Ascending aorta (tissue), 2 donors: Measurements from ENCODE around the gene PPP1R37. TPM values are rescaled to one million over a fixed set of nuclear protein-coding genes. Genes with fewer than 3 reads are reported as not detected.

Experiments used
- DNase-seq, 2 donors: peaks; one replicate each; pipeline ENCODE4 v3.0.0-alpha.2; 2019; ENCODE audit warnings: low spot score in 2 of 2
- H3K27ac ChIP-seq, 2 donors: fragments of 200-600 bp; sonication (generic); one replicate each; pipeline ENCODE4 v1.5.1; 2016 to 2017; ENCODE audit warnings: mild to moderate bottlenecking in 1 of 2
- H3K27me3 ChIP-seq: fragments of 200-600 bp; sonication (generic); one replicate; pipeline ENCODE4 v1.5.1; 2017
- H3K36me3 ChIP-seq, 2 donors: fragments of 200-600 bp; sonication (generic); one replicate each; pipeline ENCODE4 v1.5.1; 2016
- H3K4me1 ChIP-seq, 2 donors: fragments of 200-600 bp; sonication (generic); one replicate each; pipeline ENCODE4 v1.5.1; 2016 to 2017; ENCODE audit warnings: mild to moderate bottlenecking in 1 of 2
- H3K4me3 ChIP-seq, 2 donors: fragments of 200-600 bp; sonication (generic); one replicate each; pipeline ENCODE4 v1.5.1; 2016 to 2017; ENCODE audit warnings: mild to moderate bottlenecking in 1 of 2
- H3K9me3 ChIP-seq, 2 donors: fragments of 200-600 bp; sonication (generic); one replicate each; pipeline ENCODE4 v1.5.1; 2016
- CTCF ChIP-seq, 3 experiments: fragments of 200-600 bp in 2 of 3; fragments of 450-650 bp in 1 of 3; sonication (generic) in 2 of 3; IDR thresholded peaks; one replicate each; pipeline ENCODE4 v1.5.1; 2016 to 2019; ENCODE audit warnings: antibody characterized with exemption in 3 of 3, mild to moderate bottlenecking in 1 of 3, moderate library complexity in 1 of 3
- intact Hi-C: fragments of 100-400 bp; cut with DNase I; formaldehyde crosslinking; loops from one replicate; pipeline ENCODE4 v1.15.1; 2023
- total RNA-seq: library from RNA; depleted of rRNA; stranded (reverse); fragments of >200 nt; gene quantifications from one replicate; pipeline ENCODE4 v1.1.0, GENCODE V29; 2016

The PPP1R37 gene
- total RNA-seq, 1 donor from 2014 or later = 17.6 TPM

- H3K36me3 ChIP-seq = peaks cover 4 to 7% of the 10 kb centered on the region in 2 donors
- H3K4me3 ChIP-seq = no peak overlapping the region
- intact Hi-C loops = loop anchor here (5.0 kb wide), 1 partner anchor 313 kb away; the partner anchor contains the start of genes POLR1G and PPP1R13L
- H3K9me3 ChIP-seq = no peaks in the 10 kb centered on the region
- no peaks in the 10 kb centered on the region for H3K27me3 ChIP-seq
- H3K4me1 ChIP-seq = peaks cover 19 to 29% of the 10 kb centered on the region in 2 donors
- TF ChIP-seq CTCF (IDR thresholded peaks at IDR 0.05) = no peak
- no peak overlapping the region for H3K27ac ChIP-seq
- DNase-seq = no peak
These were observed 1.7 kb downstream of the PPP1R37 start for GRCh38 chr19:45094707-45095106.

- intact Hi-C loops = no loop called here
- Histone ChIP-seq H3K4me3 (no peak overlapping the region), H3K36me3 (no peaks in the 10 kb centered on the region), H3K9me3 (no peaks in the 10 kb centered on the region), H3K27ac (no peak overlapping the region), H3K27me3 (no peaks in the 10 kb centered on the region), H3K4me1 (peaks cover 17 to 28% of the 10 kb centered on the region in 2 donors)
- TF ChIP-seq CTCF (IDR thresholded peaks at IDR 0.05) = no peak
- no peak for DNase-seq
These were observed 2.8 kb downstream of the PPP1R37 start for GRCh38 chr19:45095496-45096413.

- Histone ChIP-seq H3K4me1 (peaks cover 11 to 24% of the 10 kb centered on the region in 2 donors), H3K9me3 (no peaks in the 10 kb centered on the region), H3K27me3 (no peaks in the 10 kb centered on the region), H3K36me3 (no peaks in the 10 kb centered on the region), H3K27ac (no peak overlapping the region), H3K4me3 (no peak overlapping the region)
- no peak for TF ChIP-seq CTCF (IDR thresholded peaks at IDR 0.05)
- intact Hi-C loops = no loop called here
- no peak for DNase-seq
These were observed 3.7 kb downstream of the PPP1R37 start for GRCh38 chr19:45096700-45097099.

DNA sequence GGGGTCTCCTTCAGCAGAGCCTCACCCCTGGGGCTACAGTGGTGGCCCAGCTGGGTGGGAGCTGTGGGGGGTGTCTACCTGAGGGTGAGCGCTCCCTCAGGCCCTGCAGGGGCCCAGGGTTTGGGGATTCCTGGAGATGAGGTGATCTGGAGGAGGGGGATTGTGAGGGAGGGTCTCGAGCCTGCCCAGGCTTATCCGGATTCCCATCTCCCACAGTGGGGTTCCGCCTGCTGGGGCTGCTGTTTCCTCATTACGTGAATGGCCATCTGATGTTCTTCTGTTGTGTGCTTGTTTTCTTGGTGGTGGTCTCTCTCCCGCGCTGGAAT, 4.4 kb downstream of the PPP1R37 start:
- no peak for TF ChIP-seq CTCF (IDR thresholded peaks at IDR 0.05)
- intact Hi-C loops = no loop called here
- no peak for DNase-seq
- Histone ChIP-seq H3K9me3 (no peaks in the 10 kb centered on the region), H3K4me3 (no peak overlapping the region), H3K36me3 (no peaks in the 10 kb centered on the region), H3K27ac (no peak overlapping the region), H3K27me3 (no peaks in the 10 kb centered on the region), H3K4me1 (peaks cover 10 to 22% of the 10 kb centered on the region in 2 donors)

GRCh38 chr19:45097776-45098520, 5.0 kb downstream of the PPP1R37 start:
- no peak for TF ChIP-seq CTCF (IDR thresholded peaks at IDR 0.05)

More at GRCh38 chr19:45097776-45098520, 5.0 kb downstream of the PPP1R37 start:
- Histone ChIP-seq H3K4me1 (peaks cover 9 to 22% of the 10 kb centered on the region in 2 donors), H3K4me3 (no peak overlapping the region), H3K27me3 (no peaks in the 10 kb centered on the region), H3K27ac (no peak overlapping the region), H3K9me3 (no peaks in the 10 kb centered on the region), H3K36me3 (no peaks in the 10 kb centered on the region)
- no peak for DNase-seq
- intact Hi-C loops = no loop called here
